GM23338 (cell line): ENCODE data around the gene CDH9. TPM values are rescaled to one million over a fixed set of nuclear protein-coding genes. Genes with fewer than 3 reads are reported as not detected.

ENCODE experiments used
- ATAC-seq: fragments of 200-7000 bp; cut with Tn5 transposase; 3 replicates; pipeline ENCODE4 v1.9.1; 2020
- DNase-seq: peaks from one replicate; pipeline ENCODE4 v3.0.0-alpha.2; 2015; ENCODE audit warnings: low spot score
- H2AFZ ChIP-seq: fragments of 200-600 bp; sonication (generic); 2 replicates; pipeline ENCODE4 v1.8.0; 2016; ENCODE audit warnings: antibody characterized with exemption, mild to moderate bottlenecking, moderate library complexity
- H3F3A ChIP-seq: fragments of 200-600 bp; sonication (generic); replicated peaks from 2 replicates; pipeline ENCODE4 v1.8.0; 2017; ENCODE audit warnings: antibody characterized with exemption, mixed run types, low read depth
- H3K27ac ChIP-seq: fragments of 200-600 bp; sonication (generic); 2 replicates; pipeline ENCODE4 v1.6.1; 2016; ENCODE audit warnings: low read depth
- H3K27me3 ChIP-seq: fragments of 200-600 bp; sonication (generic); 2 replicates; pipeline ENCODE4 v1.8.0; 2016; ENCODE audit warnings: mild to moderate bottlenecking, mixed run types, moderate library complexity; ENCODE audit not compliant: insufficient read depth
- H3K36me3 ChIP-seq: fragments of 200-600 bp; sonication (generic); 2 replicates; pipeline ENCODE4 v1.8.0; 2016; ENCODE audit warnings: mild to moderate bottlenecking; ENCODE audit not compliant: insufficient read depth
- H3K4me1 ChIP-seq: fragments of 200-600 bp; sonication (generic); 2 replicates; pipeline ENCODE4 v1.8.0; 2016; ENCODE audit warnings: mild to moderate bottlenecking, moderate library complexity; ENCODE audit not compliant: insufficient read depth
- H3K4me2 ChIP-seq: fragments of 200-600 bp; sonication (generic); 2 replicates; pipeline ENCODE4 v1.7.1; 2017; ENCODE audit warnings: mixed run types
- H3K4me3 ChIP-seq: fragments of 200-600 bp; sonication (generic); 2 replicates; pipeline ENCODE4 v1.6.1; 2016; ENCODE audit warnings: mixed run types
- H3K79me2 ChIP-seq: fragments of 200-600 bp; sonication (generic); replicated peaks from 2 replicates; pipeline ENCODE4 v1.8.0; 2017; ENCODE audit warnings: mild to moderate bottlenecking; ENCODE audit not compliant: insufficient read depth
- H3K9me2 ChIP-seq: fragments of 200-600 bp; sonication (generic); 2 replicates; pipeline ENCODE4 v1.8.0; 2017; ENCODE audit not compliant: insufficient read depth
- H4K20me1 ChIP-seq: fragments of 200-600 bp; sonication (generic); replicated peaks from 2 replicates; pipeline ENCODE4 v1.8.0; 2017; ENCODE audit warnings: mild to moderate bottlenecking; ENCODE audit not compliant: insufficient read depth
- H3K27ac Mint-ChIP-seq: 2 replicates; pipeline ENCODE4 v1.8.0; 2020; ENCODE audit warnings: inconsistent platforms, mild to moderate bottlenecking, moderate library complexity, mixed read lengths
- H3K27me3 Mint-ChIP-seq: 3 replicates; pipeline ENCODE4 v1.8.0; 2022; ENCODE audit warnings: low read depth, mild to moderate bottlenecking, moderate library complexity, mixed read lengths, inconsistent platforms; ENCODE audit not compliant: insufficient read depth, poor library complexity
- H3K36me3 Mint-ChIP-seq: 3 replicates; pipeline ENCODE4 v1.8.0; 2021; ENCODE audit warnings: low read depth, mild to moderate bottlenecking, inconsistent platforms, moderate library complexity, mixed read lengths
- H3K4me1 Mint-ChIP-seq: 3 replicates; pipeline ENCODE4 v1.8.0; 2020; ENCODE audit warnings: mild to moderate bottlenecking, inconsistent platforms, mixed read lengths
- H3K4me3 Mint-ChIP-seq: 3 replicates; pipeline ENCODE4 v1.8.0; 2021; ENCODE audit warnings: moderate library complexity, mild to moderate bottlenecking, inconsistent platforms, mixed read lengths
- H3K9me3 Mint-ChIP-seq: 3 replicates; pipeline ENCODE4 v1.8.0; 2020; ENCODE audit warnings: moderate library complexity, mild to moderate bottlenecking, inconsistent platforms, mixed read lengths
- EZH2 ChIP-seq: fragments of 200-600 bp; sonication (generic); IDR thresholded peaks from one replicate; pipeline ENCODE4 v1.8.0; 2017; ENCODE audit warnings: antibody characterized with exemption, mild to moderate bottlenecking, low read depth; ENCODE audit not compliant: unreplicated experiment
- EZH2phosphoT487 ChIP-seq: fragments of 200-600 bp; sonication (generic); IDR thresholded peaks from one replicate; pipeline ENCODE4 v1.8.1; 2018; ENCODE audit warnings: antibody characterized with exemption; ENCODE audit not compliant: unreplicated experiment
- JUNB ChIP-seq: IDR thresholded peaks from one replicate; pipeline ENCODE4 v1.6.1; 2016; ENCODE audit warnings: antibody characterized with exemption; ENCODE audit not compliant: unreplicated experiment
- ZNF114 ChIP-seq: fragments of 250-450 bp; sonication (Bioruptor Pico); IDR thresholded peaks from 2 replicates; pipeline ENCODE4 v1.5.0; 2020; ENCODE audit warnings: mild to moderate bottlenecking, moderate library complexity
- polyA plus RNA-seq: library from polyadenylated mRNA; unstranded; fragments of >200 nt; fragmentation: Nextera tagmentation; extraction: Ambion mirVana; gene quantifications from 2 replicates; pipeline ENCODE4 v1.2.1, GENCODE V29; 2016
- total RNA-seq: library from RNA; depleted of rRNA; stranded (reverse); fragments of >200 nt; shearing (Covaris generic); gene quantifications from 2 replicates; pipeline ENCODE4 v1.2.3, GENCODE V29; 2014
- TF ChIP-seq, protein P1 (sequence below): IDR thresholded peaks from one replicate; pipeline ENCODE4 v1.6.1; 2018; ENCODE audit warnings: antibody characterized with exemption; ENCODE audit not compliant: unreplicated experiment
- TF ChIP-seq, protein P2 (sequence below): fragments of 250-450 bp; sonication (Bioruptor Pico); IDR thresholded peaks from 2 replicates; pipeline ENCODE4 v1.5.0; 2020; ENCODE audit warnings: mild to moderate bottlenecking, moderate library complexity

CDH9 gene
- total and polyA plus RNA-seq, 2 experiments from 2014 or later: 0.26 to 0.31 TPM

DNA sequence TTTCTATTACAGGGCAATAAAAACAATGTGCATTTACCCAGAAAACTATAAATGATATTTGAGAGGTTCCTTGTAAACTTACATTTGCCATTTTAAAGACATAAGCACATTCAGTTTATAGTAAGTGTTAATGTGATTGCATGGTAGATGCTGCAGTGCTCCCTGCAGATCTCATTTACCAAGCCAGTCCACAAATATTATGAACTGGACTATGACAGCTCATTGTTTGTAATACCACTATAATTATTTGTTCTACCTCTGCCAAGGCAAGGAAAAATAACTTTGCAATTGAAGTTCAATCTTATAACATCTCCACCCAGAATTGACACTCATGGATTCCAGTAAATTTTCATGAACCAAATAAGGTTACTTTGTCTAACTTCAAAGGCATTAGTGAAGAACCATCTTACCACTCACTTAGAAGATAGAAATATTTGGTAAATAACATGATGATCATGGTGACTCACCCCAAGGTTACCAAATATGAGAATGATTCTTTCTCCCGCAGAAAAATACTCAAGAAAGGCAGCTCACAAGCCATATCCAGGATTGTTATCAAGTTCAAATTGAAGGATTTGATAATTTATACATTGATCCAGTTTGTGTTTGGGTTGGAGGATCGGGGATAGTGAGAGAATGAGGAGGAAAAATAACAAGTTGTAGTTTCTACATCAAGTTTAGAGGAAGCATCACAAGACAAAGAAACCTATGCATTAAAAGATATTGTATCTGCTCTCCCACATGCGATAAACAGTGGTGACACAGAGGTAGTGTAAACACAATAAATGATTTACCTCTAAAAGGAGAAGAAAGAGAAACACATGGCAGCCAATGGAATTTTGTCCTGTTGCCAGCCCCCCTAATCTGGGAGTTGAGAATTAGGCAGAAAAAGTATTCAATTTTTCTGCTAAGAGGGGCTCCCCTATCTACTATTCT lies 29.5 kb downstream of the CDH9 start:
- ATAC-seq (no peak), DNase-seq (no peak)
- H2AFZ ChIP-seq: no peak overlapping the region
- H3K36me3 ChIP-seq: no peaks in the 10 kb centered on the region
- H3K36me3 Mint-ChIP-seq: no peaks in the 10 kb centered on the region
- H3K27me3 ChIP-seq: no peaks in the 10 kb centered on the region
- H3K79me2 ChIP-seq: no peaks in the 10 kb centered on the region
- no peaks in the 10 kb centered on the region for H3K4me1 Mint-ChIP-seq
- H4K20me1 ChIP-seq: no peaks in the 10 kb centered on the region
- H3K4me3 Mint-ChIP-seq: no peak overlapping the region
- H3F3A ChIP-seq: no peaks in the 10 kb centered on the region
- no peaks in the 10 kb centered on the region for H3K9me3 Mint-ChIP-seq
- TF ChIP-seq ZNF114 (CRISPR knock-in tag) (no peak), JUNB (no peak), EZH2phosphoT487 (no peak), EZH2 (no peak)
- TF ChIP-seq, protein P1, sequence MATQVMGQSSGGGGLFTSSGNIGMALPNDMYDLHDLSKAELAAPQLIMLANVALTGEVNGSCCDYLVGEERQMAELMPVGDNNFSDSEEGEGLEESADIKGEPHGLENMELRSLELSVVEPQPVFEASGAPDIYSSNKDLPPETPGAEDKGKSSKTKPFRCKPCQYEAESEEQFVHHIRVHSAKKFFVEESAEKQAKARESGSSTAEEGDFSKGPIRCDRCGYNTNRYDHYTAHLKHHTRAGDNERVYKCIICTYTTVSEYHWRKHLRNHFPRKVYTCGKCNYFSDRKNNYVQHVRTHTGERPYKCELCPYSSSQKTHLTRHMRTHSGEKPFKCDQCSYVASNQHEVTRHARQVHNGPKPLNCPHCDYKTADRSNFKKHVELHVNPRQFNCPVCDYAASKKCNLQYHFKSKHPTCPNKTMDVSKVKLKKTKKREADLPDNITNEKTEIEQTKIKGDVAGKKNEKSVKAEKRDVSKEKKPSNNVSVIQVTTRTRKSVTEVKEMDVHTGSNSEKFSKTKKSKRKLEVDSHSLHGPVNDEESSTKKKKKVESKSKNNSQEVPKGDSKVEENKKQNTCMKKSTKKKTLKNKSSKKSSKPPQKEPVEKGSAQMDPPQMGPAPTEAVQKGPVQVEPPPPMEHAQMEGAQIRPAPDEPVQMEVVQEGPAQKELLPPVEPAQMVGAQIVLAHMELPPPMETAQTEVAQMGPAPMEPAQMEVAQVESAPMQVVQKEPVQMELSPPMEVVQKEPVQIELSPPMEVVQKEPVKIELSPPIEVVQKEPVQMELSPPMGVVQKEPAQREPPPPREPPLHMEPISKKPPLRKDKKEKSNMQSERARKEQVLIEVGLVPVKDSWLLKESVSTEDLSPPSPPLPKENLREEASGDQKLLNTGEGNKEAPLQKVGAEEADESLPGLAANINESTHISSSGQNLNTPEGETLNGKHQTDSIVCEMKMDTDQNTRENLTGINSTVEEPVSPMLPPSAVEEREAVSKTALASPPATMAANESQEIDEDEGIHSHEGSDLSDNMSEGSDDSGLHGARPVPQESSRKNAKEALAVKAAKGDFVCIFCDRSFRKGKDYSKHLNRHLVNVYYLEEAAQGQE: no peak
- TF ChIP-seq, protein P2, sequence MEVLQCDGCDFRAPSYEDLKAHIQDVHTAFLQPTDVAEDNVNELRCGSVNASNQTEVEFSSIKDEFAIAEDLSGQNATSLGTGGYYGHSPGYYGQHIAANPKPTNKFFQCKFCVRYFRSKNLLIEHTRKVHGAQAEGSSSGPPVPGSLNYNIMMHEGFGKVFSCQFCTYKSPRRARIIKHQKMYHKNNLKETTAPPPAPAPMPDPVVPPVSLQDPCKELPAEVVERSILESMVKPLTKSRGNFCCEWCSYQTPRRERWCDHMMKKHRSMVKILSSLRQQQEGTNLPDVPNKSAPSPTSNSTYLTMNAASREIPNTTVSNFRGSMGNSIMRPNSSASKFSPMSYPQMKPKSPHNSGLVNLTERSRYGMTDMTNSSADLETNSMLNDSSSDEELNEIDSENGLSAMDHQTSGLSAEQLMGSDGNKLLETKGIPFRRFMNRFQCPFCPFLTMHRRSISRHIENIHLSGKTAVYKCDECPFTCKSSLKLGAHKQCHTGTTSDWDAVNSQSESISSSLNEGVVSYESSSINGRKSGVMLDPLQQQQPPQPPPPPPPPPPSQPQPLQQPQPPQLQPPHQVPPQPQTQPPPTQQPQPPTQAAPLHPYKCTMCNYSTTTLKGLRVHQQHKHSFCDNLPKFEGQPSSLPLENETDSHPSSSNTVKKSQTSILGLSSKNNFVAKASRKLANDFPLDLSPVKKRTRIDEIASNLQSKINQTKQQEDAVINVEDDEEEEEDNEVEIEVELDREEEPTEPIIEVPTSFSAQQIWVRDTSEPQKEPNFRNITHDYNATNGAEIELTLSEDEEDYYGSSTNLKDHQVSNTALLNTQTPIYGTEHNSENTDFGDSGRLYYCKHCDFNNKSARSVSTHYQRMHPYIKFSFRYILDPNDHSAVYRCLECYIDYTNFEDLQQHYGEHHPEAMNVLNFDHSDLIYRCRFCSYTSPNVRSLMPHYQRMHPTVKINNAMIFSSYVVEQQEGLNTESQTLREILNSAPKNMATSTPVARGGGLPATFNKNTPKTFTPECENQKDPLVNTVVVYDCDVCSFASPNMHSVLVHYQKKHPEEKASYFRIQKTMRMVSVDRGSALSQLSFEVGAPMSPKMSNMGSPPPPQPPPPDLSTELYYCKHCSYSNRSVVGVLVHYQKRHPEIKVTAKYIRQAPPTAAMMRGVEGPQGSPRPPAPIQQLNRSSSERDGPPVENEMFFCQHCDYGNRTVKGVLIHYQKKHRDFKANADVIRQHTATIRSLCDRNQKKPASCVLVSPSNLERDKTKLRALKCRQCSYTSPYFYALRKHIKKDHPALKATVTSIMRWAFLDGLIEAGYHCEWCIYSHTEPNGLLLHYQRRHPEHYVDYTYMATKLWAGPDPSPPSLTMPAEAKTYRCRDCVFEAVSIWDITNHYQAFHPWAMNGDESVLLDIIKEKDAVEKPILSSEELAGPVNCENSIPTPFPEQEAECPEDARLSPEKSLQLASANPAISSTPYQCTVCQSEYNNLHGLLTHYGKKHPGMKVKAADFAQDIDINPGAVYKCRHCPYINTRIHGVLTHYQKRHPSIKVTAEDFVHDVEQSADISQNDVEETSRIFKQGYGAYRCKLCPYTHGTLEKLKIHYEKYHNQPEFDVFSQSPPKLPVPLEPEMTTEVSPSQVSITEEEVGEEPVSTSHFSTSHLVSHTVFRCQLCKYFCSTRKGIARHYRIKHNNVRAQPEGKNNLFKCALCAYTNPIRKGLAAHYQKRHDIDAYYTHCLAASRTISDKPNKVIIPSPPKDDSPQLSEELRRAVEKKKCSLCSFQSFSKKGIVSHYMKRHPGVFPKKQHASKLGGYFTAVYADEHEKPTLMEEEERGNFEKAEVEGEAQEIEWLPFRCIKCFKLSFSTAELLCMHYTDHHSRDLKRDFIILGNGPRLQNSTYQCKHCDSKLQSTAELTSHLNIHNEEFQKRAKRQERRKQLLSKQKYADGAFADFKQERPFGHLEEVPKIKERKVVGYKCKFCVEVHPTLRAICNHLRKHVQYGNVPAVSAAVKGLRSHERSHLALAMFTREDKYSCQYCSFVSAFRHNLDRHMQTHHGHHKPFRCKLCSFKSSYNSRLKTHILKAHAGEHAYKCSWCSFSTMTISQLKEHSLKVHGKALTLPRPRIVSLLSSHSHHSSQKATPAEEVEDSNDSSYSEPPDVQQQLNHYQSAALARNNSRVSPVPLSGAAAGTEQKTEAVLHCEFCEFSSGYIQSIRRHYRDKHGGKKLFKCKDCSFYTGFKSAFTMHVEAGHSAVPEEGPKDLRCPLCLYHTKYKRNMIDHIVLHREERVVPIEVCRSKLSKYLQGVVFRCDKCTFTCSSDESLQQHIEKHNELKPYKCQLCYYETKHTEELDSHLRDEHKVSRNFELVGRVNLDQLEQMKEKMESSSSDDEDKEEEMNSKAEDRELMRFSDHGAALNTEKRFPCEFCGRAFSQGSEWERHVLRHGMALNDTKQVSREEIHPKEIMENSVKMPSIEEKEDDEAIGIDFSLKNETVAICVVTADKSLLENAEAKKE (CRISPR knock-in tag): no peak
- no peaks in the 10 kb centered on the region for H3K4me1 ChIP-seq
- H3K27ac ChIP-seq: no peak overlapping the region
- peaks cover 2% of the 10 kb centered on the region for H3K27me3 Mint-ChIP-seq
- no peaks in the 10 kb centered on the region for H3K9me2 ChIP-seq
- H3K4me2 ChIP-seq: no peak overlapping the region
- no peak overlapping the region for H3K27ac Mint-ChIP-seq
- no peak overlapping the region for H3K4me3 ChIP-seq
